Measurements from ENCODE around the gene FAM163B.

Gene FAM163B

DNA sequence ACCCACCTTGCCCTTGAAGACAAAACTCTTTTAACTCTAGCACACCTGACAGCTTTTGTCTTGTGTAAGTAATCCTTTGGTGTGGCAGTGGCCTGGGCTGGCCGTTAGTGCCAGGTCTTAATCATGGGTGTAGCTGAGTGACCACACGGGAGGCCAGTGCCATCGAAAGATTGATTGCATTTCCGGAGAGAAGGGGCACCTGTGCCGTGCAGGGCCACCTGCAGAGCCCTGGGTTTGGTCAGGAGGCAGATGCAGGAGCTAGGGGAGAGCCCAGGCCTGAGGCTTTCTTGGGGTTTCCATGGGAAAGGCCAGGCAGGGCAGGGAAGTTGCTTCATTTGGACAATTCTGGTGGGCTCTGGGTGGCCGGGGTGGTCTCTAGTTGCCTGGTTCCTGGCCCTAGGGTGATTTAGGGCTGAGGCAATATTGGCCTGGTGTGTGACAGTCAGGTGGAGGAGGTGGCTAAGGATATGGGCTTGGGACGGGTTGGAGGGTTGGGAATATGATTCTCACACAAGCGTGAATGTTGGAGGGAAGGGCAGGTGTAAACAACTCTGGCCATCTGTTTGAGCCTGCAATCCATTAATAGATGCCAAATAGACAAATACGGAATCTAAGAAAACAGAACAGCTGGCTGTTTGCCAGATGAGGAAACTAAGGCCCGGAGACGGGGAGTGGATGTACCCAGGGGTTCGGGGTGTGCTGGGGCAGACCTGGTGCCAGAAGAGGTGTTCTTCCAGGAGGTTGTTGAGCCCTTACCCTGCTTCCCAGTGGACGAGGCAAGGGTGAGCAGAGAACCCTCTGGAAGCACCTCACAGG is 31.6 kb upstream of the FAM163B start:
- no CpG with 5 or more reads among the region's 13 CpGs for WGBS (ENCODE audit: extremely low coverage, insufficient coverage, insufficient read length)
- H4K8ac ChIP-seq (ENCODE audit: low read depth, low read length): no peak overlapping the region
- no peaks in the 10 kb centered on the region for H3K79me2 ChIP-seq (ENCODE audit: control insufficient read depth, insufficient read depth, low read length, poor library complexity)
- no peak overlapping the region for H3K23ac ChIP-seq (ENCODE audit: low read length)
- H3K36me3 ChIP-seq (ENCODE audit: control insufficient read depth in 1 of 2, insufficient read depth in 2 of 2, low read length in 2 of 2): no peaks in the 10 kb centered on the region
- H4K12ac ChIP-seq (ENCODE audit: low read depth, low read length): no peak overlapping the region
- no peak overlapping the region for H2AK5ac ChIP-seq (ENCODE audit: low read length)
- peaks cover 1% of the 10 kb centered on the region for H3K9me3 ChIP-seq (ENCODE audit: insufficient read depth, low read depth, low read length)
- no peak overlapping the region for H4K91ac ChIP-seq (ENCODE audit: low read depth, low read length)
- H2BK120ac ChIP-seq (ENCODE audit: insufficient read depth, low read length, poor library complexity): no peak overlapping the region
- no peak overlapping the region for H3K4me2 ChIP-seq (ENCODE audit: low read length)
- H3K18ac ChIP-seq (ENCODE audit: low read length): no peak overlapping the region
- no peak overlapping the region for H3K14ac ChIP-seq (ENCODE audit: low read length)
- no peak overlapping the region for H3K4ac ChIP-seq (ENCODE audit: low read depth, low read length)
- no peaks in the 10 kb centered on the region for H3K27me3 ChIP-seq (ENCODE audit: insufficient read depth, low read length)
- H3K4me1 ChIP-seq (ENCODE audit: control insufficient read depth in 1 of 2, insufficient read depth in 2 of 2, low read length in 2 of 2): no peaks in the 10 kb centered on the region
- H3K79me1 ChIP-seq (ENCODE audit: low read length): no peaks in the 10 kb centered on the region
- no peak overlapping the region for H3K4me3 ChIP-seq (ENCODE audit: low read depth, low read length)
- H3K27ac ChIP-seq (ENCODE audit: low read depth, low read length): no peak overlapping the region
- H3K9ac ChIP-seq (ENCODE audit: low read length): no peak overlapping the region
- no peak for DNase-seq
- no peak overlapping the region for H2BK12ac ChIP-seq (ENCODE audit: low read length)
- H2BK5ac ChIP-seq (ENCODE audit: low read depth, low read length, poor library complexity): no peak overlapping the region
- H2AFZ ChIP-seq (ENCODE audit: insufficient read depth, low read length, poor library complexity): no peak overlapping the region

DNA sequence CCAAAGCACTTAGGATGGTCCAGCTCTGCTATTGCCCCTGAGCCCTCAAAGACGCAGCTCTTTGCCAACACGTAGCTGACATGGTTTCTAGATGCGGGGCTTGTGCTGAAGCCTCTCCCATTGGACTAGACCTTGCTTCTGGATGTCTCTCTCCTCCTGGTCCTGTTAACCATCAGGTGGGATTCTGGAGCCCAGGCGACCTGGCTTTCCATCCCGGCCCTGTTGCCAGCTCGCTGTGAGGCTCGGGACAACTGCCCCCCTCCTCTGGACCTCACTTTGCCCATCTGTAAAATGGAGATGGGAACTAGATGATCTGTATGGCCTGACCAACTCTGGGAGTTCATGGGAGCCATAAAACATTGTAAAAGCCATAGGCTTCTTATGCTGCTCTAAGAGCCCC is 31.0 kb upstream of the FAM163B start:
- DNase-seq: no peak
- Histone ChIP-seq H3K4me2 (ENCODE audit: low read length) (no peak overlapping the region), H3K4me3 (ENCODE audit: low read depth, low read length) (no peak overlapping the region), H3K4me1 (ENCODE audit: control insufficient read depth in 1 of 2, insufficient read depth in 2 of 2, low read length in 2 of 2) (peaks cover 0 to 2% of the 10 kb centered on the region in 2 experiments), H2BK120ac (ENCODE audit: insufficient read depth, low read length, poor library complexity) (no peak overlapping the region), H3K27ac (ENCODE audit: low read depth, low read length) (no peak overlapping the region), H3K14ac (ENCODE audit: low read length) (no peak overlapping the region), H2AFZ (ENCODE audit: insufficient read depth, low read length, poor library complexity) (no peak overlapping the region), H2BK12ac (ENCODE audit: low read length) (no peak overlapping the region), H3K36me3 (ENCODE audit: control insufficient read depth in 1 of 2, insufficient read depth in 2 of 2, low read length in 2 of 2) (no peaks in the 10 kb centered on the region), H3K9ac (ENCODE audit: low read length) (no peak overlapping the region), H3K79me2 (ENCODE audit: control insufficient read depth, insufficient read depth, low read length, poor library complexity) (no peaks in the 10 kb centered on the region), H3K4ac (ENCODE audit: low read depth, low read length) (no peak overlapping the region), H2BK5ac (ENCODE audit: low read depth, low read length, poor library complexity) (no peak overlapping the region), H3K23ac (ENCODE audit: low read length) (no peak overlapping the region), H3K79me1 (ENCODE audit: low read length) (no peaks in the 10 kb centered on the region), H4K91ac (ENCODE audit: low read depth, low read length) (no peak overlapping the region), H2AK5ac (ENCODE audit: low read length) (no peak overlapping the region), H3K27me3 (ENCODE audit: insufficient read depth, low read length) (no peaks in the 10 kb centered on the region), H4K12ac (ENCODE audit: low read depth, low read length) (no peak overlapping the region), H3K18ac (ENCODE audit: low read length) (no peak overlapping the region), H3K9me3 (ENCODE audit: insufficient read depth, low read depth, low read length) (peaks cover 1% of the 10 kb centered on the region), H4K8ac (ENCODE audit: low read depth, low read length) (no peak overlapping the region)
- WGBS (ENCODE audit: extremely low coverage, insufficient coverage, insufficient read length): no CpG with 5 or more reads among the region's 7 CpGs

DNA sequence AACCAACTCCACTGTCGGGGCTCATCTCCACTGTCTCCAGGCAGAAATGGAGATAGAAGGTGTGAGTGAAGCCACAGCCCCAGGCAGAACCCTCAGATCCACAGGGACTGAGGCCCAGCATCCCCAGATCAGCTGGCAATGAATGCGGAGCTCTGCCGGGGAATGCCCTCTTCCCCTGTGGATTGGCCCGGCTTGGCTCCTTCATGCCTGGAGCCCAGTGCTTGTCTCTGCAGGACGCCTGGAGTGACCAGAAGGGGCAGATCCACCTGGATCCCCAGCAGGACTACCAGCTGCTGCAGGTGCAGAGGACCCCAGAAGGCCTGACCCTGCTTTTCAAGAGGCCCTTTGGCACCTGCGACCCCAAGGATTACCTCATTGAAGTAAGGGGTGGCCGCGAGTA is 30.4 kb upstream of the FAM163B start:
- H3K23ac ChIP-seq (ENCODE audit: low read length): no peak overlapping the region
- no peak overlapping the region for H2AK5ac ChIP-seq (ENCODE audit: low read length)
- H3K79me1 ChIP-seq (ENCODE audit: low read length): no peaks in the 10 kb centered on the region
- no peak overlapping the region for H2BK5ac ChIP-seq (ENCODE audit: low read depth, low read length, poor library complexity)
- no peaks in the 10 kb centered on the region for H3K79me2 ChIP-seq (ENCODE audit: control insufficient read depth, insufficient read depth, low read length, poor library complexity)
- no peak overlapping the region for H3K4me3 ChIP-seq (ENCODE audit: low read depth, low read length)
- no peak overlapping the region for H3K27ac ChIP-seq (ENCODE audit: low read depth, low read length)
- no peaks in the 10 kb centered on the region for H3K36me3 ChIP-seq (ENCODE audit: control insufficient read depth in 1 of 2, insufficient read depth in 2 of 2, low read length in 2 of 2)
- no peak overlapping the region for H4K12ac ChIP-seq (ENCODE audit: low read depth, low read length)
- no peak overlapping the region for H2BK12ac ChIP-seq (ENCODE audit: low read length)
- WGBS (ENCODE audit: extremely low coverage, insufficient coverage, insufficient read length): no CpG with 5 or more reads among the region's 8 CpGs
- H3K9ac ChIP-seq (ENCODE audit: low read length): no peak overlapping the region
- peaks cover 0 to 7% of the 10 kb centered on the region in 2 experiments for H3K4me1 ChIP-seq (ENCODE audit: control insufficient read depth in 1 of 2, insufficient read depth in 2 of 2, low read length in 2 of 2)
- DNase-seq: no peak
- no peaks in the 10 kb centered on the region for H3K27me3 ChIP-seq (ENCODE audit: insufficient read depth, low read length)
- H3K4me2 ChIP-seq (ENCODE audit: low read length): no peak overlapping the region
- no peak overlapping the region for H2BK120ac ChIP-seq (ENCODE audit: insufficient read depth, low read length, poor library complexity)
- H3K14ac ChIP-seq (ENCODE audit: low read length): no peak overlapping the region
- no peak overlapping the region for H3K4ac ChIP-seq (ENCODE audit: low read depth, low read length)
- peaks cover 1% of the 10 kb centered on the region for H3K9me3 ChIP-seq (ENCODE audit: insufficient read depth, low read depth, low read length)
- H3K18ac ChIP-seq (ENCODE audit: low read length): no peak overlapping the region
- no peak overlapping the region for H4K8ac ChIP-seq (ENCODE audit: low read depth, low read length)
- no peak overlapping the region for H4K91ac ChIP-seq (ENCODE audit: low read depth, low read length)
- H2AFZ ChIP-seq (ENCODE audit: insufficient read depth, low read length, poor library complexity): no peak overlapping the region

DNA sequence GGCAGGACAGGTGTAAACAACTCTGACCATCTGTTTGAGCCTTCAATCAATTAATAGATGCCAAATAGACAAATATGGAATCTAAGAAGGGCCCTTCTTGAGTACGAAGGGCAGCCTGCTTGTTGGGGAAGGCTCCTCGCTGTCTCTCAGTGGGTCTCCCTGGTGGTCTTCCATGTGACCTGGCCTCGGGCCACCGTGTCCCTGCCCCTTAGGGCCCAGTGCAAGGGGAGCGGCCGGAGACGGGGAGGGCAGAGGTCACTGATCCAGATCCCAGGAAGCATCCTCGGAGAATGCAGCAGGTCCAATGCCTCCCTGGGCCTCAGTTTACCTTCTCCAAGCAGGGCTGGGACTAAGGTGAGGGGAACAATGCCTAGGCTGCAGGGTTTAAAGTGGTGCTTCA is 29.5 kb upstream of the FAM163B start:
- Histone ChIP-seq H2BK120ac (ENCODE audit: insufficient read depth, low read length, poor library complexity) (no peak overlapping the region), H2AFZ (ENCODE audit: insufficient read depth, low read length, poor library complexity) (no peak overlapping the region)

More for the DNA sequence above, 29.5 kb upstream of the FAM163B start:
- Histone ChIP-seq H4K12ac (ENCODE audit: low read depth, low read length) (no peak overlapping the region), H3K27ac (ENCODE audit: low read depth, low read length) (no peak overlapping the region), H4K91ac (ENCODE audit: low read depth, low read length) (no peak overlapping the region), H4K8ac (ENCODE audit: low read depth, low read length) (no peak overlapping the region), H3K79me1 (ENCODE audit: low read length) (no peaks in the 10 kb centered on the region), H3K9me3 (ENCODE audit: insufficient read depth, low read depth, low read length) (peaks cover 1% of the 10 kb centered on the region), H3K36me3 (ENCODE audit: control insufficient read depth in 1 of 2, insufficient read depth in 2 of 2, low read length in 2 of 2) (no peaks in the 10 kb centered on the region), H3K18ac (ENCODE audit: low read length) (no peak overlapping the region), H2BK5ac (ENCODE audit: low read depth, low read length, poor library complexity) (no peak overlapping the region), H3K4me2 (ENCODE audit: low read length) (no peak overlapping the region), H3K27me3 (ENCODE audit: insufficient read depth, low read length) (no peaks in the 10 kb centered on the region), H3K9ac (ENCODE audit: low read length) (no peak overlapping the region), H2AK5ac (ENCODE audit: low read length) (no peak overlapping the region), H3K4me1 (ENCODE audit: control insufficient read depth in 1 of 2, insufficient read depth in 2 of 2, low read length in 2 of 2) (peaks cover 0 to 9% of the 10 kb centered on the region in 2 experiments), H3K79me2 (ENCODE audit: control insufficient read depth, insufficient read depth, low read length, poor library complexity) (no peaks in the 10 kb centered on the region), H3K4ac (ENCODE audit: low read depth, low read length) (no peak overlapping the region), H3K23ac (ENCODE audit: low read length) (no peak overlapping the region), H3K14ac (ENCODE audit: low read length) (no peak overlapping the region), H2BK12ac (ENCODE audit: low read length) (no peak overlapping the region), H3K4me3 (ENCODE audit: low read depth, low read length) (no peak overlapping the region)
- no peak for DNase-seq
- no CpG with 5 or more reads among the region's 8 CpGs for WGBS (ENCODE audit: extremely low coverage, insufficient coverage, insufficient read length)

Measured in trophoblast cell (in vitro differentiated cells and primary cell).